SH-SY5Y (cell line): Measurements from ENCODE around the gene NCOA1.

ENCODE experiments used
- GATA2 ChIP-seq: IDR thresholded peaks from 2 replicates; pipeline ENCODE4 v1.6.1; 2011; ENCODE audit warnings: mild to moderate bottlenecking, low read depth, low read length
- GATA3 ChIP-seq: IDR thresholded peaks from 2 replicates; pipeline ENCODE4 v1.6.1; 2011; ENCODE audit warnings: low read depth, mild to moderate bottlenecking, low read length, moderate library complexity

DNA sequence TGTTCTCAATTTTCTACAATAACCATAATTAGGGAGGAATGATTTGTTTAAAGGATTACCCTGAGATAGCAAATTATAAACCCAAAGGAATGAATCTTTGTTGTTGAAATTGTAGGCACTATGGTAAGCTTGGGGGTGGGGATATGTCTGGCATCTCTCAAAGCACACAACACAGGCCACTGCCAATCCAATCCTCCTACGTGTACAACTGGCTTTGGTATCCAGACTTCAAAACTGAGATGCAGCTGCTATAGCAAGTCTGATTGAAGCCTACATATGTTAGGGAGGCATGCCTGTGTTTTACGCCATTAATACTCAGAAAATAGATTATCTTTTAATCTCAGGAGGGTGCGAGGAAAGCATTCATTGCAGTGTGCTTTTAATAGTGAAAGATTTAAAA, 5.9 kb upstream of the NCOA1 start:
- no peak for TF ChIP-seq GATA2
- TF ChIP-seq GATA3 = no peak
